C4-2B (cell line): Measurements from ENCODE around the gene TMEM244.

Source experiments
- ZFX ChIP-seq: fragments of 450-650 bp; IDR thresholded peaks from 2 replicates; pipeline ENCODE4 v1.6.1; 2017
- TF ChIP-seq, protein P1 (sequence below): fragments of 450-650 bp; conservative IDR thresholded peaks from 2 replicates; pipeline ENCODE4 v1.5.1; 2017; ENCODE audit warnings: mild to moderate bottlenecking

DNA sequence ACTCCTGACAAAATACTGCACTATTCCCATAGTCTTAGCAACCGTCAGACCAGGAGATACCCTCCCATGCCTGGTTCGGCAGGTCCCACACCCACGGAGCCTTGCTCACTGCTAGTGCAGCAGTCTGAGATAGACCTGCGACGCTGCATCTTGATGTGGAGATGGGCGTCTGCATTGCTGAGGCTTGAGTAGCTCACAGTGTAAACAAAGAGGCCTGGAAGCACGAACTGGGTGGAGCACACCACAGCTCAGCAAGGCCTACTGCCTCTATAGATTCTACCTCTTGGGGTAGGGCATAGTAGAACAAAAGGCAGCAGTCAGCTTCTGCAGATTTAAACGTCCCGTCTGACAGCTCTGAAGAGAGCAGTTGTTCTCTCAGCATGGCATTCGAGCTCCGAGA, 25.4 kb downstream of the TMEM244 start:
- TF ChIP-seq, protein P1, sequence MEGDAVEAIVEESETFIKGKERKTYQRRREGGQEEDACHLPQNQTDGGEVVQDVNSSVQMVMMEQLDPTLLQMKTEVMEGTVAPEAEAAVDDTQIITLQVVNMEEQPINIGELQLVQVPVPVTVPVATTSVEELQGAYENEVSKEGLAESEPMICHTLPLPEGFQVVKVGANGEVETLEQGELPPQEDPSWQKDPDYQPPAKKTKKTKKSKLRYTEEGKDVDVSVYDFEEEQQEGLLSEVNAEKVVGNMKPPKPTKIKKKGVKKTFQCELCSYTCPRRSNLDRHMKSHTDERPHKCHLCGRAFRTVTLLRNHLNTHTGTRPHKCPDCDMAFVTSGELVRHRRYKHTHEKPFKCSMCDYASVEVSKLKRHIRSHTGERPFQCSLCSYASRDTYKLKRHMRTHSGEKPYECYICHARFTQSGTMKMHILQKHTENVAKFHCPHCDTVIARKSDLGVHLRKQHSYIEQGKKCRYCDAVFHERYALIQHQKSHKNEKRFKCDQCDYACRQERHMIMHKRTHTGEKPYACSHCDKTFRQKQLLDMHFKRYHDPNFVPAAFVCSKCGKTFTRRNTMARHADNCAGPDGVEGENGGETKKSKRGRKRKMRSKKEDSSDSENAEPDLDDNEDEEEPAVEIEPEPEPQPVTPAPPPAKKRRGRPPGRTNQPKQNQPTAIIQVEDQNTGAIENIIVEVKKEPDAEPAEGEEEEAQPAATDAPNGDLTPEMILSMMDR = no peak
- TF ChIP-seq ZFX = no peak
